ENCODE measurements around the gene PGLYRP4.
"Not testable (repeated sequence)": the region's sequence is repeated elsewhere in the genome, so short reads cannot be mapped to it uniquely, and the experiment has no call there.

DNA sequence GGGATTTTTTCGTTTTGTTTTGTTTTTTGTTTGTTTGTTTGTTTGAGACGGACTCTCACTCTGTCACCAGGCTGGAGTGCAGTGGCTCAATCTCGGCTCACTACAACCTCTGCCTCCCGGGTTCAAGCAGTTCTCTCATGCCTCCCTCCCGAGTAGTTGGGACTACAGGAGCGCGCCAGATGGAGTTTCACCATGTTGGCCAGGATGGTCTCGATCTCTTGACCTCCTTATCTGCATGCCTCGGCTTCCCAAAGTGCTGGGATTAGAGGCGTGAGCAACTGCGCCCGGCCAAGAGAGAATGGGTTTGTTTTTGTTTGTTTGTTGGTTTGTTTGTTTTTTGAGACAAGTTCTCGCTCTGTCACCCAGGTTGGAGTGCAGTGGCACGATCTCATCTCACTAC is 1.6 kb downstream of the PGLYRP4 start:
- TF ChIP-seq, protein P1, sequence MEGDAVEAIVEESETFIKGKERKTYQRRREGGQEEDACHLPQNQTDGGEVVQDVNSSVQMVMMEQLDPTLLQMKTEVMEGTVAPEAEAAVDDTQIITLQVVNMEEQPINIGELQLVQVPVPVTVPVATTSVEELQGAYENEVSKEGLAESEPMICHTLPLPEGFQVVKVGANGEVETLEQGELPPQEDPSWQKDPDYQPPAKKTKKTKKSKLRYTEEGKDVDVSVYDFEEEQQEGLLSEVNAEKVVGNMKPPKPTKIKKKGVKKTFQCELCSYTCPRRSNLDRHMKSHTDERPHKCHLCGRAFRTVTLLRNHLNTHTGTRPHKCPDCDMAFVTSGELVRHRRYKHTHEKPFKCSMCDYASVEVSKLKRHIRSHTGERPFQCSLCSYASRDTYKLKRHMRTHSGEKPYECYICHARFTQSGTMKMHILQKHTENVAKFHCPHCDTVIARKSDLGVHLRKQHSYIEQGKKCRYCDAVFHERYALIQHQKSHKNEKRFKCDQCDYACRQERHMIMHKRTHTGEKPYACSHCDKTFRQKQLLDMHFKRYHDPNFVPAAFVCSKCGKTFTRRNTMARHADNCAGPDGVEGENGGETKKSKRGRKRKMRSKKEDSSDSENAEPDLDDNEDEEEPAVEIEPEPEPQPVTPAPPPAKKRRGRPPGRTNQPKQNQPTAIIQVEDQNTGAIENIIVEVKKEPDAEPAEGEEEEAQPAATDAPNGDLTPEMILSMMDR (conservative IDR thresholded peaks at IDR 0.05) = not testable (repeated sequence)
- not testable (repeated sequence) for TF ChIP-seq EZH2 (IDR thresholded peaks at IDR 0.05; ENCODE audit: low read depth)

All from PC-9 (cell line).